GM12878 (cell line): Measurements from ENCODE around the gene HRH2. TPM values are rescaled to one million over a fixed set of nuclear protein-coding genes. Genes with fewer than 3 reads are reported as not detected.

Source experiments
- ATAC-seq: fragments of 200-7000 bp; cut with Tn5 transposase; 3 replicates; pipeline ENCODE4 v1.9.1; 2020; ENCODE audit warnings: mild to moderate bottlenecking, moderate library complexity
- BruUV-seq: library from RNA; stranded (reverse); fragments of 400-500 nt; replicated peaks from 2 replicates; lab custom pipeline; 2021; lab: Mats Ljungman, UMichigan
- CTCF ChIA-PET: fragments of 300-600 bp; sonication (Branson Sonifier 250); formaldehyde crosslinking; extraction: SDS; loops from one replicate; lab custom pipeline; 2021; ENCODE audit warnings: inconsistent platforms; lab: Yijun Ruan, JAX
- POLR2A ChIA-PET: fragments of 350-600 bp; formaldehyde crosslinking; extraction: SDS; loops from one replicate; lab custom pipeline; 2021; ENCODE audit warnings: inconsistent platforms; lab: Charles Lee
- RAD21 ChIA-PET: fragments of 300-600 bp; sonication (Branson Sonifier 250); formaldehyde crosslinking; loops from one replicate; lab custom pipeline; 2023; ENCODE audit warnings: antibody characterized with exemption; ENCODE audit not compliant: unreplicated experiment; lab: Charles Lee
- SMC1A ChIA-PET: fragments of 300-600 bp; sonication (Branson Sonifier 250); formaldehyde crosslinking; loops from one replicate; lab custom pipeline; 2023; ENCODE audit not compliant: unreplicated experiment, uncharacterized antibody; lab: Charles Lee
- DNase-seq: peaks from one replicate; pipeline ENCODE4 v3.0.0-alpha.2; 2011; ENCODE audit warnings: low read depth, low spot score
- FAIRE-seq: peaks from 3 replicates; lab custom pipeline; 2011; peaks lifted over from hg19 to GRCh38; lab: Jason Lieb, UNC
- H2AFZ ChIP-seq: 2 replicates; pipeline ENCODE4 v1.6.0; 2011; ENCODE audit warnings: low read depth, low read length, control low read depth; ENCODE audit not compliant: control insufficient read depth
- H3K27ac ChIP-seq: 2 replicates; pipeline ENCODE4 v1.5.1; 2011; ENCODE audit warnings: control low read depth; ENCODE audit not compliant: control insufficient read depth, insufficient read depth
- H3K27me3 ChIP-seq, 2 experiments: replicated peaks in 1 of 2; 2 replicates each; pipeline versions ENCODE4 v1.6.0 to v1.6.1; 2011; ENCODE audit warnings: low read length in 1 of 2; ENCODE audit not compliant: control insufficient read depth in 2 of 2, insufficient read depth in 2 of 2
- H3K36me3 ChIP-seq, 2 experiments: 2 replicates each; pipeline ENCODE4 v1.5.1; 2011; ENCODE audit warnings: low read length in 1 of 2; ENCODE audit not compliant: control insufficient read depth in 2 of 2, insufficient read depth in 2 of 2
- H3K4me1 ChIP-seq: 2 replicates; pipeline ENCODE4 v1.6.1; 2011; ENCODE audit warnings: mild to moderate bottlenecking, low read length, moderate library complexity, mixed read lengths; ENCODE audit not compliant: control insufficient read depth, insufficient read depth
- H3K4me2 ChIP-seq: 2 replicates; pipeline ENCODE4 v1.6.0; 2011; ENCODE audit warnings: control low read depth; ENCODE audit not compliant: control insufficient read depth, insufficient read depth
- H3K4me3 ChIP-seq: fragments of 200-600 bp; sonication (generic); 2 replicates; pipeline ENCODE4 v1.5.1; 2016
- H3K79me2 ChIP-seq: 2 replicates; pipeline ENCODE4 v1.6.0; 2011; ENCODE audit warnings: low read length; ENCODE audit not compliant: control insufficient read depth, insufficient read depth
- H3K9ac ChIP-seq: 2 replicates; pipeline ENCODE4 v1.8.0; 2011; ENCODE audit warnings: low read length, control low read depth, mixed read lengths; ENCODE audit not compliant: control insufficient read depth, insufficient read depth
- H3K9me3 ChIP-seq: replicated peaks from 3 replicates; pipeline ENCODE4 v1.5.1; 2011; ENCODE audit warnings: mild to moderate bottlenecking, low read length; ENCODE audit not compliant: control insufficient read depth, insufficient read depth
- H4K20me1 ChIP-seq: 2 replicates; pipeline ENCODE4 v1.6.0; 2011; ENCODE audit not compliant: control insufficient read depth, insufficient read depth
- ASH2L ChIP-seq: fragments of 300-600, 200-600 bp; sonication (generic); IDR thresholded peaks from 2 replicates; pipeline ENCODE4 v1.6.1; 2017; ENCODE audit warnings: low read depth, mild to moderate bottlenecking, borderline replicate concordance
- CBX3 ChIP-seq: fragments of 200-600 bp; sonication (generic); IDR thresholded peaks from 2 replicates; pipeline ENCODE4 v1.6.1; 2016; ENCODE audit warnings: low read depth, borderline replicate concordance
- CEBPB ChIP-seq, 2 experiments: fragments of 150-350 bp in 1 of 2; IDR thresholded peaks; 2 replicates each; pipeline ENCODE4 v1.6.1; 2012 to 2014; ENCODE audit warnings: low read depth in 2 of 2, low read length in 2 of 2, borderline replicate concordance in 1 of 2, inconsistent platforms in 1 of 2
- FOXM1 ChIP-seq: IDR thresholded peaks from 2 replicates; pipeline ENCODE4 v1.6.1; 2012; ENCODE audit warnings: low read depth, mild to moderate bottlenecking, inconsistent platforms, low read length, moderate library complexity
- IKZF1 ChIP-seq: fragments of 450-650 bp; conservative IDR thresholded peaks from 2 replicates; pipeline ENCODE4 v1.6.1; 2017; ENCODE audit warnings: antibody characterized with exemption, mild to moderate bottlenecking
- IKZF2 ChIP-seq, 2 experiments: fragments of 450-650 bp; IDR thresholded peaks; 2 replicates each; pipeline ENCODE4 v1.6.1; 2017; ENCODE audit warnings: mild to moderate bottlenecking in 2 of 2, moderate library complexity in 2 of 2
- JUND ChIP-seq: IDR thresholded peaks from 2 replicates; pipeline ENCODE4 v1.6.1; 2012; ENCODE audit warnings: low read depth, mild to moderate bottlenecking, low read length, improper control_type of control experiment, moderate library complexity
- LARP7 ChIP-seq: fragments of 450-650 bp; IDR thresholded peaks from 2 replicates; pipeline ENCODE4 v1.6.1; 2017; ENCODE audit warnings: mild to moderate bottlenecking
- NBN ChIP-seq: fragments of 450-650 bp; IDR thresholded peaks from 2 replicates; pipeline ENCODE4 v1.6.1; 2016
- NFYA ChIP-seq: IDR thresholded peaks from 2 replicates; pipeline ENCODE4 v1.6.1; 2011; ENCODE audit warnings: low read depth, mild to moderate bottlenecking, low read length, improper control_type of control experiment, borderline replicate concordance
- NFYB ChIP-seq: IDR thresholded peaks from 2 replicates; pipeline ENCODE4 v1.6.1; 2011; ENCODE audit warnings: low read depth, mild to moderate bottlenecking, low read length, improper control_type of control experiment, moderate library complexity; ENCODE audit not compliant: insufficient read depth
- RCOR1 ChIP-seq: conservative IDR thresholded peaks from 2 replicates; pipeline ENCODE4 v1.6.1; 2012; ENCODE audit warnings: low read depth, low read length, improper control_type of control experiment
- SP1 ChIP-seq: IDR thresholded peaks from one replicate; pipeline ENCODE4 v1.6.1; 2011; ENCODE audit warnings: low read depth, low read length
- ZNF622 ChIP-seq: fragments of 450-650 bp; IDR thresholded peaks from 2 replicates; pipeline ENCODE4 v1.6.1; 2017; ENCODE audit warnings: mild to moderate bottlenecking, inconsistent platforms
- WGBS: methylation state at CpG from one replicate; pipeline ENCODE4 v1.1.6; 2016; ENCODE audit warnings: low lambda C conversion rate; ENCODE audit not compliant: insufficient replicate concordance, insufficient coverage; ENCODE audit errors: missing lambda C conversion rate; 5-methylcytosine and 5-hydroxymethylcytosine counted together
- in situ Hi-C: fragments of 300-500 bp; cut with MboI; formaldehyde crosslinking; loops from 9 replicates; pipeline ENCODE4 v1.14.3; 2018; ENCODE audit warnings: mixed read lengths
- intact Hi-C: fragments of 100-400 bp; cut with micrococcal nuclease; formaldehyde crosslinking; loops from one replicate; pipeline ENCODE4 v1.14.2; 2022; ENCODE audit not compliant: unreplicated experiment
- polyA plus RNA-seq, 11 experiments: library from polyadenylated mRNA; depleted of rRNA in 4 of 11; unstranded in 6 of 11; stranded (reverse) in 5 of 11; fragments of >200 nt; fragmentation: Nextera tagmentation in 4 of 11; fragmentation: Illumina TruSeq in 1 of 11; extraction: Ambion mirVana in 4 of 11; extraction: Trizol in 1 of 11; gene quantifications; 1 replicate in 1 of 11; 2 replicates in 10 of 11; pipeline versions ENCODE4 v1.2.1 to v1.2.3, GENCODE V29; 2011 to 2016; ENCODE audit warnings: inconsistent platforms in 2 of 11, missing spikeins in 2 of 11, low read depth in 1 of 11
- total RNA-seq, 4 experiments: library from RNA; depleted of rRNA in 3 of 4; stranded (reverse); fragments of >200 nt in 3 of 4; fragmentation: Illumina TruSeq in 1 of 4; extraction: Trizol in 1 of 4; gene quantifications; 2 replicates each; pipeline versions ENCODE4 v1.2.1 to v1.2.3, GENCODE V29; 2013 to 2021
- TF ChIP-seq, protein P1 (sequence below): fragments of 450-650 bp; IDR thresholded peaks from 2 replicates; pipeline ENCODE4 v1.6.1; 2017; ENCODE audit warnings: antibody characterized with exemption, mild to moderate bottlenecking, moderate library complexity
- TF ChIP-seq, protein P2 (sequence below): IDR thresholded peaks from 2 replicates; pipeline ENCODE4 v1.6.1; 2012; ENCODE audit warnings: improper control_type of control experiment, low read depth, low read length; ENCODE audit not compliant: insufficient replicate concordance

The HRH2 gene
- total and polyA plus RNA-seq, 10 of the 15 experiments (the other 5 are each of a cell fraction or from before 2014, with no cell fraction given), result 0.01 to 0.05 (median 0.03) TPM; not detected in 7

DNA sequence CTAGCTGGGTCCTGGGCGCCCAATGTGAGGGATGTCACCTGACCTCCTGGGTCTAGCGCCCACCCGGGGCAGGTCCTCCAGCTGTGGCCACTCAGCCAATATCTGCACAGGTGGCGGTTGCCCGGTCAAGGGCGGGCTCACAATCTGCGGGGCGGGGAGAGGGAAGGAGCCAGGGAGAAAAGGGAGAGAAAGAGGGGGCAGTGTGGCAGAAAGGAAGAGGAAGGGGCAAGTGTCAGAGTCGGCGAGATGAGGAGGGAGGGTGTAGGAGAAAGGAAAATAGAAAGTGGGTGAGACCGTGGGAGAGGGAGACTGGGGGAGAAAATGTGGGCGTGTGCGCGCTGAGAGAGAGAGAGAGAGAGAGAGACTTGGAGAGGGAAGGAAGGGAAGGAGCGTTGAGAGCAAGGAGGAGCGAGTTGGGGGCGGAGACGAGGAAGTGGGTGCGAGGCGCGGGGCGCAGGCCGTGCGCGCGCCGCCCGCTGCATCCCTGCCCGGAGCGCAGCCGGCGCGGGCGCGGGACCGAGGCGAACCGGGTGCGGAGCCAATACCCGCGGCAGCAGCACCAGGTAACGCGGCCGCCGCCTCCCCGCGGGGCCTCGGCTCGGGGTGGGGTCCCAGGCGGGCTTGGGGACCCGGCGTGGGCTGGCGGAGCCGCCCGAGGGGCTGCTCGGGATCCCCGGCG is at the start of gene HRH2 (continued):
- TF ChIP-seq FOXM1, result no peak
- no peak for TF ChIP-seq IKZF1
- TF ChIP-seq, all 136 proteins: peak for 0

DNA sequence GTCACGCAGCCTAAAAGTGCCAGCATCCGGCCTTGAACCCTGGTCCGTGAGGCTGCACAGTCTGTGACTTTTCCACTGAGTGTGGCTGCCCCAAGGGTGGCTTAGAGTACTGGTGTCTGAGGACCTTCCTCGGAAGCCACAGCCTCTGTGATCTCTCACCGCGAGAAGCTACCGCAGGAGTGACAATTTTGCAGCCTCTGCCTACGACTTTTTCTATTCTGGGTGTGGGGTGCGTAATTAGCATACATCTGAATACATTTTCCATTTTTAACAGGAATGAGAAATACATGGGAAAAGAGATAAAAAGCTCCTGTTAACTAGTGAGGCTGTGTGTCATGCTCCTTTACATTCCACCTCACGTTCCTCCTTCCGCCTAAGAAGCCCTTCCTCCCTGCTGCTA is 48.3 kb upstream of the HRH2 start:
- no TSS peak for BruUV-seq
- ATAC-seq (no peak), DNase-seq (no peak), FAIRE-seq (no peak)
- Histone ChIP-seq H3K4me1 (no peaks in the 10 kb centered on the region), H2AFZ (no peak overlapping the region), H3K4me2 (no peak overlapping the region), H3K79me2 (no peaks in the 10 kb centered on the region), H3K4me3 (no peak overlapping the region), H3K36me3 (no peaks in the 10 kb centered on the region), H3K9ac (no peak overlapping the region), H4K20me1 (0 out of 2 replicates have a peak, but pooled peaks cover 3% of the 10 kb centered on the region), H3K9me3 (no peaks in the 10 kb centered on the region), H3K27me3 (no peaks in the 10 kb centered on the region), H3K27ac (no peak overlapping the region)
- 41% methylated on average over 11 of the region's 11 CpGs for WGBS
- in situ Hi-C loops, result no loop called here
- ChIA-PET CTCF (no interaction called here), POLR2A (no interaction called here), SMC1A (no interaction called here), RAD21 (no interaction called here)
- intact Hi-C loops, result no loop called here
- TF ChIP-seq ASH2L (no peak), IKZF2 (IDR thresholded peaks at IDR 0.05) (no peak), NBN (no peak), NFYB (no peak), CEBPB (IDR thresholded peaks at IDR 0.05; ENCODE audit: borderline replicate concordance in 1 of 2, low read depth in 2 of 2, low read length in 2 of 2) (no peak), RCOR1 (no peak), IKZF1 (no peak), SP1 (no peak), CBX3 (no peak), JUND (no peak), ZNF622 (no peak), NFYA (no peak), LARP7 (no peak)
- TF ChIP-seq, protein P1, sequence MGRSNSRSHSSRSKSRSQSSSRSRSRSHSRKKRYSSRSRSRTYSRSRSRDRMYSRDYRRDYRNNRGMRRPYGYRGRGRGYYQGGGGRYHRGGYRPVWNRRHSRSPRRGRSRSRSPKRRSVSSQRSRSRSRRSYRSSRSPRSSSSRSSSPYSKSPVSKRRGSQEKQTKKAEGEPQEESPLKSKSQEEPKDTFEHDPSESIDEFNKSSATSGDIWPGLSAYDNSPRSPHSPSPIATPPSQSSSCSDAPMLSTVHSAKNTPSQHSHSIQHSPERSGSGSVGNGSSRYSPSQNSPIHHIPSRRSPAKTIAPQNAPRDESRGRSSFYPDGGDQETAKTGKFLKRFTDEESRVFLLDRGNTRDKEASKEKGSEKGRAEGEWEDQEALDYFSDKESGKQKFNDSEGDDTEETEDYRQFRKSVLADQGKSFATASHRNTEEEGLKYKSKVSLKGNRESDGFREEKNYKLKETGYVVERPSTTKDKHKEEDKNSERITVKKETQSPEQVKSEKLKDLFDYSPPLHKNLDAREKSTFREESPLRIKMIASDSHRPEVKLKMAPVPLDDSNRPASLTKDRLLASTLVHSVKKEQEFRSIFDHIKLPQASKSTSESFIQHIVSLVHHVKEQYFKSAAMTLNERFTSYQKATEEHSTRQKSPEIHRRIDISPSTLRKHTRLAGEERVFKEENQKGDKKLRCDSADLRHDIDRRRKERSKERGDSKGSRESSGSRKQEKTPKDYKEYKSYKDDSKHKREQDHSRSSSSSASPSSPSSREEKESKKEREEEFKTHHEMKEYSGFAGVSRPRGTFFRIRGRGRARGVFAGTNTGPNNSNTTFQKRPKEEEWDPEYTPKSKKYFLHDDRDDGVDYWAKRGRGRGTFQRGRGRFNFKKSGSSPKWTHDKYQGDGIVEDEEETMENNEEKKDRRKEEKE, result no peak
- TF ChIP-seq, protein P2, sequence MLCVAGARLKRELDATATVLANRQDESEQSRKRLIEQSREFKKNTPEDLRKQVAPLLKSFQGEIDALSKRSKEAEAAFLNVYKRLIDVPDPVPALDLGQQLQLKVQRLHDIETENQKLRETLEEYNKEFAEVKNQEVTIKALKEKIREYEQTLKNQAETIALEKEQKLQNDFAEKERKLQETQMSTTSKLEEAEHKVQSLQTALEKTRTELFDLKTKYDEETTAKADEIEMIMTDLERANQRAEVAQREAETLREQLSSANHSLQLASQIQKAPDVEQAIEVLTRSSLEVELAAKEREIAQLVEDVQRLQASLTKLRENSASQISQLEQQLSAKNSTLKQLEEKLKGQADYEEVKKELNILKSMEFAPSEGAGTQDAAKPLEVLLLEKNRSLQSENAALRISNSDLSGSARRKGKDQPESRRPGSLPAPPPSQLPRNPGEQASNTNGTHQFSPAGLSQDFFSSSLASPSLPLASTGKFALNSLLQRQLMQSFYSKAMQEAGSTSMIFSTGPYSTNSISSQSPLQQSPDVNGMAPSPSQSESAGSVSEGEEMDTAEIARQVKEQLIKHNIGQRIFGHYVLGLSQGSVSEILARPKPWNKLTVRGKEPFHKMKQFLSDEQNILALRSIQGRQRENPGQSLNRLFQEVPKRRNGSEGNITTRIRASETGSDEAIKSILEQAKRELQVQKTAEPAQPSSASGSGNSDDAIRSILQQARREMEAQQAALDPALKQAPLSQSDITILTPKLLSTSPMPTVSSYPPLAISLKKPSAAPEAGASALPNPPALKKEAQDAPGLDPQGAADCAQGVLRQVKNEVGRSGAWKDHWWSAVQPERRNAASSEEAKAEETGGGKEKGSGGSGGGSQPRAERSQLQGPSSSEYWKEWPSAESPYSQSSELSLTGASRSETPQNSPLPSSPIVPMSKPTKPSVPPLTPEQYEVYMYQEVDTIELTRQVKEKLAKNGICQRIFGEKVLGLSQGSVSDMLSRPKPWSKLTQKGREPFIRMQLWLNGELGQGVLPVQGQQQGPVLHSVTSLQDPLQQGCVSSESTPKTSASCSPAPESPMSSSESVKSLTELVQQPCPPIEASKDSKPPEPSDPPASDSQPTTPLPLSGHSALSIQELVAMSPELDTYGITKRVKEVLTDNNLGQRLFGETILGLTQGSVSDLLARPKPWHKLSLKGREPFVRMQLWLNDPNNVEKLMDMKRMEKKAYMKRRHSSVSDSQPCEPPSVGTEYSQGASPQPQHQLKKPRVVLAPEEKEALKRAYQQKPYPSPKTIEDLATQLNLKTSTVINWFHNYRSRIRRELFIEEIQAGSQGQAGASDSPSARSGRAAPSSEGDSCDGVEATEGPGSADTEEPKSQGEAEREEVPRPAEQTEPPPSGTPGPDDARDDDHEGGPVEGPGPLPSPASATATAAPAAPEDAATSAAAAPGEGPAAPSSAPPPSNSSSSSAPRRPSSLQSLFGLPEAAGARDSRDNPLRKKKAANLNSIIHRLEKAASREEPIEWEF, result no peak
